IMR-90 (cell line): ENCODE data around the gene EFNA5.

Experiments
- BHLHE40 ChIP-seq: fragments of 150-350 bp; IDR thresholded peaks from 2 replicates; pipeline ENCODE4 v1.6.1; 2016; ENCODE audit warnings: mild to moderate bottlenecking, low read depth, low read length
- CEBPB ChIP-seq: IDR thresholded peaks from 2 replicates; pipeline ENCODE4 v1.6.1; 2012; ENCODE audit warnings: low read depth, low read length, improper control_type of control experiment
- CHD1 ChIP-seq: IDR thresholded peaks from 2 replicates; pipeline ENCODE4 v1.6.1; 2012; ENCODE audit warnings: low read depth, low read length, improper control_type of control experiment
- CTCF ChIP-seq: conservative IDR thresholded peaks from 2 replicates; pipeline ENCODE4 v1.5.1; 2012; ENCODE audit warnings: mild to moderate bottlenecking, low read depth, low read length, improper control_type of control experiment
- ELK1 ChIP-seq: fragments of 150-350 bp; IDR thresholded peaks from 2 replicates; pipeline ENCODE4 v1.6.1; 2016; ENCODE audit warnings: low read depth, mild to moderate bottlenecking, low read length, moderate library complexity, borderline replicate concordance
- FOS ChIP-seq: fragments of 150-350 bp; IDR thresholded peaks from 2 replicates; pipeline ENCODE4 v1.6.1; 2016; ENCODE audit warnings: low read depth, low read length
- MAFK ChIP-seq: IDR thresholded peaks from 2 replicates; pipeline ENCODE4 v1.6.1; 2012; ENCODE audit warnings: low read depth, low read length, improper control_type of control experiment
- MXI1 ChIP-seq: IDR thresholded peaks from 2 replicates; pipeline ENCODE4 v1.6.1; 2012; ENCODE audit warnings: low read depth, mild to moderate bottlenecking, low read length, moderate library complexity, borderline replicate concordance
- POLR2A ChIP-seq: IDR thresholded peaks from 2 replicates; pipeline ENCODE4 v1.6.1; 2012; ENCODE audit warnings: mild to moderate bottlenecking, low read depth, low read length
- RAD21 ChIP-seq: IDR thresholded peaks from 2 replicates; pipeline ENCODE4 v1.6.1; 2012; ENCODE audit warnings: low read length, improper control_type of control experiment
- RCOR1 ChIP-seq: IDR thresholded peaks from 2 replicates; pipeline ENCODE4 v1.6.1; 2012; ENCODE audit warnings: mild to moderate bottlenecking, low read length, improper control_type of control experiment; ENCODE audit not compliant: insufficient replicate concordance
- SMC3 ChIP-seq: fragments of 150-350 bp; IDR thresholded peaks from 2 replicates; pipeline ENCODE4 v1.6.1; 2016; ENCODE audit warnings: low read depth, mild to moderate bottlenecking, antibody characterized with exemption, low read length, moderate library complexity
- USF2 ChIP-seq: fragments of 150-350 bp; IDR thresholded peaks from 2 replicates; pipeline ENCODE4 v1.6.1; 2017; ENCODE audit warnings: mild to moderate bottlenecking, antibody characterized with exemption, low read length, low read depth

GRCh38 chr5:107383414-107383813 is 287.3 kb downstream of the EFNA5 start:
- TF ChIP-seq CTCF (no peak), MXI1 (no peak), CEBPB (peak; percentile 33; the same call in 1 of the 2 replicates), POLR2A (no peak), RAD21 (no peak), ELK1 (no peak), FOS (no peak), CHD1 (no peak), BHLHE40 (no peak), RCOR1 (no peak), SMC3 (no peak), USF2 (no peak), MAFK (no peak)
